ENCODE data around the gene P2RY14.

Gene P2RY14

GRCh38 chr3:151278230-151278629 is at the start of gene P2RY14:
P2RY14 (minus strand) TSS chr3:151278542; CDS start chr3:151214316, 64,226 bp downstream.
- DNase-seq (ENCODE audit: extremely low read depth in 1 of 2, low read depth in 1 of 2), result no peak

GRCh38 chr3:151327571-151328198 is 49.3 kb upstream of the P2RY14 start:
- no peak for DNase-seq (ENCODE audit: extremely low read depth in 1 of 2, low read depth in 1 of 2)

- no peak for DNase-seq (ENCODE audit: extremely low read depth in 1 of 2, low read depth in 1 of 2)
Observed at GRCh38 chr3:151322511-151322910, 44.2 kb upstream of the P2RY14 start.

- DNase-seq (ENCODE audit: extremely low read depth in 1 of 2, low read depth in 1 of 2), result no peak
Observed at GRCh38 chr3:151321526-151321925, 43.2 kb upstream of the P2RY14 start.

DNA sequence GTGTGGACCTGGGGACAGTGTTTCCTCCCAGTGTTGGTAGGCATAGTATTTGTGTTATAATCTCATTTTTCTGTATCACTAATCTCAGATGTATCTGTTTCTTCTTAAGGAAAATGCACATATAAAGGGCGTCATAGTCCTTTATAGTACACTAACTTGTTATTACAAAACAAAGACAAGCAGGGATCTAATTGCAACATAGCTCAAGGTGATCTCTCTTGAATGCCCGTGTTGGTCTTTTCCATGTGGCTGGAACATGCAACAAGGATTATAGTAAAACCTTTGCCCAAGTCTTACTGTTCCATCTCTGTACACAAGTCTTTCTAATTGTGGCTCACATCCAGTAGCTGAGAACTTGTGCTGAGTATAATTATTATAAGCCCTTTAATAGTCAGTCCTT is 41.8 kb upstream of the P2RY14 start:
- DNase-seq (ENCODE audit: extremely low read depth in 1 of 2, low read depth in 1 of 2), result no peak

DNA sequence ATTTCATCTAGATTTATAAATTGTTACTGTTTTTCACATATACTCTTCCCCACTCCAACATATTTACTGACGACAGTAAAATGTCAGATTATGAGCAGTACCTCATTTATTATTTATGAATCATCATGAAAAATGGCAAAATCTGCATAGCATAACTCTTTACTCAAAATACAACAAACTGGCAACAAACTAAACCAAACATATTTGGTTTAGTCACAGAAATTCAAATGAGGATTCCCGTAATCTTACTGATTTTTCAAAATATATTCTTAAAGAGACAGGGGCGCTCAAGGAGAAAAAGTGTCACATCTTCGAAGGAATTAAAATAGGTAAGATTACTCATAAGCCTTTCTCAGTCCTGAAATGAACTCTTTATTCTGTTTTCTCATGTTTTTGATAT is 41.3 kb upstream of the P2RY14 start:
- no peak for DNase-seq (ENCODE audit: extremely low read depth in 1 of 2, low read depth in 1 of 2)

DNA sequence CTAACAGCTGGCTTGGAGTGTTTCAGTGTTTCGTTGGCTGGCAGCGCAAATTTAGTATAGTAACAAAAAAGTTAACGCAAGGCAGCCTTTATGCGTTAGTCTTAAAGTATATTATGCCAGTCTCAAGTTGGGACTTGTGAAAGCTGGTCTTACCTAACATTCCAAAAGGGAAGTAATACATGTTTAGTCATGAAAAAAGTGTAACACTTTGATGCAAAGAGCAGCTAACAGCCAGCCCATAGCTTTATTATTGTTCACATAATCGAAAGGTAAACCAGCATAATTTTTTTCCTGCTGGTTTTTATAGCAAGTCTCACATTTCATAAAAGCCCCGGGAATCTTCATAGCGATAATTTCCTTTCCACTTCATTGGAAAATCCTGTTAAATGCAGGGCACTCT is 40.6 kb upstream of the P2RY14 start:
- no peak for DNase-seq (ENCODE audit: extremely low read depth in 1 of 2, low read depth in 1 of 2)

- DNase-seq (ENCODE audit: extremely low read depth in 1 of 2, low read depth in 1 of 2), result no peak
Observed at GRCh38 chr3:151318313-151318712, 40.0 kb upstream of the P2RY14 start.

- DNase-seq (ENCODE audit: extremely low read depth in 1 of 2, low read depth in 1 of 2), result no peak
Observed at GRCh38 chr3:151316267-151316991, 38.1 kb upstream of the P2RY14 start, which contains the start of gene GPR87. GPR87 (minus strand) TSS chr3:151316820; CDS start chr3:151300100, 16,720 bp downstream.

GRCh38 chr3:151315846-151316245 is 37.5 kb upstream of the P2RY14 start:
- no peak for DNase-seq (ENCODE audit: extremely low read depth in 1 of 2, low read depth in 1 of 2)

- DNase-seq (ENCODE audit: extremely low read depth in 1 of 2, low read depth in 1 of 2), result no peak
Observed at GRCh38 chr3:151315136-151315535, 36.8 kb upstream of the P2RY14 start.

GRCh38 chr3:151314593-151314992 is 36.3 kb upstream of the P2RY14 start:
- DNase-seq (ENCODE audit: extremely low read depth in 1 of 2, low read depth in 1 of 2), result no peak

DNA sequence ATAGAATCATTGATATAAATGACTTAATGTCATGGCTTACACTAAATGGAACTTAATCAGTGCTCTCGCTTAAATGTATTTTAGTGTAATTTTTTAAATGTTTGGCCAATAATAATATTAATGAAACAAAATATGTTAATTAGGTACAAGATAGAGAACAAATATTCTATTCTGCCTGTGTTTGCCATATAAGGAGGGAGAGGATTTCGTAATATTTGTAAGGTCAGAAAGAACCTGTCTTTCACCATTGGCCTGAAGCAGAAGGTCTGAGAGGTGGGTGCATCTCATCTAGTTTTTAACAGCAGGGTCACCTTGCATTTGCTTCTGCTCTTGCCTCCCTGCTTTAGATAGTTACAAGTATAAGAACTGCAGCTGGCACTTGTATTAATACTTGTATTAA is 35.8 kb upstream of the P2RY14 start:
- DNase-seq (ENCODE audit: extremely low read depth in 1 of 2, low read depth in 1 of 2), result no peak

DNA sequence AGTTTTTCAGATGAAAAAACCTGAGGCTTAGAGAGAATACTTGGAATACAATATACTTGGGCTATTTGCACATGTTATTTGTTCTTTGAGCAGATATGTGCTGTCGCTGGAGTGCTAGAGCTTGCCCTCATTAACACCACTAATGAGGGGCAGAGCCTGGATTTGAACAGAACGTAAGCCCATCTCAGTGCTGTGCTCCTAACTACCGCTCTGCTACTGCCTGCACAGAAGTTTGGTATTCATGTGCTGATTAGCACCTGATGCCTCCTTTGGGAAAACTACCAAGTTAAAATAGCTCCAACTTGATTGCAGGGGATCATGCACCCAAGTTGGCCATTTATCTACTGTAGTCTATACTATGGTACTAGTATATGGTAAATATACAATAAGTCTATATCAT is 34.6 kb upstream of the P2RY14 start:
- no peak for DNase-seq (ENCODE audit: extremely low read depth in 1 of 2, low read depth in 1 of 2)

GRCh38 chr3:151309566-151309965 is 31.2 kb upstream of the P2RY14 start:
- no peak for DNase-seq (ENCODE audit: extremely low read depth in 1 of 2, low read depth in 1 of 2)

- no peak for DNase-seq (ENCODE audit: extremely low read depth in 1 of 2, low read depth in 1 of 2)
Observed at GRCh38 chr3:151307583-151308488, 29.5 kb upstream of the P2RY14 start.

GRCh38 chr3:151307131-151307530 is 28.8 kb upstream of the P2RY14 start:
- no peak for DNase-seq (ENCODE audit: extremely low read depth in 1 of 2, low read depth in 1 of 2)

GRCh38 chr3:151306168-151306810 is 27.9 kb upstream of the P2RY14 start:
- no peak for DNase-seq (ENCODE audit: extremely low read depth in 1 of 2, low read depth in 1 of 2)

GRCh38 chr3:151305775-151306151 is 27.4 kb upstream of the P2RY14 start:
- DNase-seq (ENCODE audit: extremely low read depth in 1 of 2, low read depth in 1 of 2), result no peak

- no peak for DNase-seq (ENCODE audit: extremely low read depth in 1 of 2, low read depth in 1 of 2)
Observed at GRCh38 chr3:151305060-151305774, 26.9 kb upstream of the P2RY14 start.
